HL-60 (cell line): ENCODE data around the gene SRSF7.

Experiments
- GABPA ChIP-seq: IDR thresholded peaks from 2 replicates; pipeline ENCODE4 v1.6.1; 2012; ENCODE audit warnings: low read depth
- POLR2AphosphoS5 ChIP-seq: IDR thresholded peaks from 2 replicates; pipeline ENCODE4 v1.6.1; 2012; ENCODE audit warnings: low read depth
- SPI1 ChIP-seq: IDR thresholded peaks from 2 replicates; pipeline ENCODE4 v1.6.1; 2012; ENCODE audit warnings: low read depth, mild to moderate bottlenecking, borderline replicate concordance
- TF ChIP-seq, protein P1 (sequence below): IDR thresholded peaks from one replicate; pipeline ENCODE4 v1.5.1; 2011; ENCODE audit warnings: low read length, control low read depth, inconsistent platforms; ENCODE audit not compliant: insufficient read depth
- TF ChIP-seq, protein P2 (sequence below): IDR thresholded peaks from 2 replicates; pipeline ENCODE4 v1.6.1; 2012; ENCODE audit warnings: low read depth; ENCODE audit not compliant: insufficient replicate concordance

GRCh38 chr2:38751596-38752410, 642 bp upstream of the SRSF7 start:
- TF ChIP-seq, protein P1, sequence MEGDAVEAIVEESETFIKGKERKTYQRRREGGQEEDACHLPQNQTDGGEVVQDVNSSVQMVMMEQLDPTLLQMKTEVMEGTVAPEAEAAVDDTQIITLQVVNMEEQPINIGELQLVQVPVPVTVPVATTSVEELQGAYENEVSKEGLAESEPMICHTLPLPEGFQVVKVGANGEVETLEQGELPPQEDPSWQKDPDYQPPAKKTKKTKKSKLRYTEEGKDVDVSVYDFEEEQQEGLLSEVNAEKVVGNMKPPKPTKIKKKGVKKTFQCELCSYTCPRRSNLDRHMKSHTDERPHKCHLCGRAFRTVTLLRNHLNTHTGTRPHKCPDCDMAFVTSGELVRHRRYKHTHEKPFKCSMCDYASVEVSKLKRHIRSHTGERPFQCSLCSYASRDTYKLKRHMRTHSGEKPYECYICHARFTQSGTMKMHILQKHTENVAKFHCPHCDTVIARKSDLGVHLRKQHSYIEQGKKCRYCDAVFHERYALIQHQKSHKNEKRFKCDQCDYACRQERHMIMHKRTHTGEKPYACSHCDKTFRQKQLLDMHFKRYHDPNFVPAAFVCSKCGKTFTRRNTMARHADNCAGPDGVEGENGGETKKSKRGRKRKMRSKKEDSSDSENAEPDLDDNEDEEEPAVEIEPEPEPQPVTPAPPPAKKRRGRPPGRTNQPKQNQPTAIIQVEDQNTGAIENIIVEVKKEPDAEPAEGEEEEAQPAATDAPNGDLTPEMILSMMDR = no peak
- no peak for TF ChIP-seq POLR2AphosphoS5
- no peak for TF ChIP-seq GABPA
- TF ChIP-seq, protein P2, sequence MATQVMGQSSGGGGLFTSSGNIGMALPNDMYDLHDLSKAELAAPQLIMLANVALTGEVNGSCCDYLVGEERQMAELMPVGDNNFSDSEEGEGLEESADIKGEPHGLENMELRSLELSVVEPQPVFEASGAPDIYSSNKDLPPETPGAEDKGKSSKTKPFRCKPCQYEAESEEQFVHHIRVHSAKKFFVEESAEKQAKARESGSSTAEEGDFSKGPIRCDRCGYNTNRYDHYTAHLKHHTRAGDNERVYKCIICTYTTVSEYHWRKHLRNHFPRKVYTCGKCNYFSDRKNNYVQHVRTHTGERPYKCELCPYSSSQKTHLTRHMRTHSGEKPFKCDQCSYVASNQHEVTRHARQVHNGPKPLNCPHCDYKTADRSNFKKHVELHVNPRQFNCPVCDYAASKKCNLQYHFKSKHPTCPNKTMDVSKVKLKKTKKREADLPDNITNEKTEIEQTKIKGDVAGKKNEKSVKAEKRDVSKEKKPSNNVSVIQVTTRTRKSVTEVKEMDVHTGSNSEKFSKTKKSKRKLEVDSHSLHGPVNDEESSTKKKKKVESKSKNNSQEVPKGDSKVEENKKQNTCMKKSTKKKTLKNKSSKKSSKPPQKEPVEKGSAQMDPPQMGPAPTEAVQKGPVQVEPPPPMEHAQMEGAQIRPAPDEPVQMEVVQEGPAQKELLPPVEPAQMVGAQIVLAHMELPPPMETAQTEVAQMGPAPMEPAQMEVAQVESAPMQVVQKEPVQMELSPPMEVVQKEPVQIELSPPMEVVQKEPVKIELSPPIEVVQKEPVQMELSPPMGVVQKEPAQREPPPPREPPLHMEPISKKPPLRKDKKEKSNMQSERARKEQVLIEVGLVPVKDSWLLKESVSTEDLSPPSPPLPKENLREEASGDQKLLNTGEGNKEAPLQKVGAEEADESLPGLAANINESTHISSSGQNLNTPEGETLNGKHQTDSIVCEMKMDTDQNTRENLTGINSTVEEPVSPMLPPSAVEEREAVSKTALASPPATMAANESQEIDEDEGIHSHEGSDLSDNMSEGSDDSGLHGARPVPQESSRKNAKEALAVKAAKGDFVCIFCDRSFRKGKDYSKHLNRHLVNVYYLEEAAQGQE = no peak
- no peak for TF ChIP-seq SPI1
